Brain microvascular endothelial cell (primary cell): ENCODE data around the gene MITD1.

Source experiments
- DNase-seq: peaks from one replicate; pipeline ENCODE4 v3.0.0-alpha.2; 2020
- H3K27ac ChIP-seq: fragments of 250-450 bp; sonication (Bioruptor Pico); 2 replicates; pipeline ENCODE4 v1.5.1; 2020; ENCODE audit warnings: mild to moderate bottlenecking, moderate library complexity
- H3K27me3 ChIP-seq: fragments of 250-450 bp; sonication (Bioruptor Pico); replicated peaks from 2 replicates; pipeline ENCODE4 v1.5.1; 2020; ENCODE audit warnings: mild to moderate bottlenecking
- H3K36me3 ChIP-seq: fragments of 250-450 bp; sonication (Bioruptor Pico); replicated peaks from 2 replicates; pipeline ENCODE4 v1.5.1; 2020; ENCODE audit warnings: mild to moderate bottlenecking
- H3K4me3 ChIP-seq: 2 replicates; pipeline ENCODE4 v1.5.1; 2011; ENCODE audit warnings: low read depth, mild to moderate bottlenecking, control low read depth, low read length, moderate library complexity
- CTCF ChIP-seq: IDR thresholded peaks from 2 replicates; pipeline ENCODE4 v1.5.1; 2011; ENCODE audit warnings: low read depth, mild to moderate bottlenecking, moderate library complexity, low read length, control low read depth, inconsistent platforms; ENCODE audit errors: missing control alignments
- in situ Hi-C: cut with HindIII; loops from 2 replicates; pipeline ENCODE4 v1.10.0; 2017; ENCODE audit warnings: low sequenced_read_pairs, low pct_ligation_motif_present

The MITD1 gene

GRCh38 chr2:99152199-99152895, 28.5 kb downstream of the MITD1 start:
- Histone ChIP-seq H3K36me3 (no peaks in the 10 kb centered on the region), H3K4me3 (no peak overlapping the region), H3K27ac (no peak overlapping the region), H3K27me3 (no peaks in the 10 kb centered on the region)
- TF ChIP-seq CTCF, result no peak
- in situ Hi-C loops, result no loop called here
- DNase-seq, result no peak

- no peaks in the 10 kb centered on the region for H3K27me3 ChIP-seq
- H3K36me3 ChIP-seq, result no peaks in the 10 kb centered on the region
- no peak overlapping the region for H3K4me3 ChIP-seq
- no peak overlapping the region for H3K27ac ChIP-seq
- in situ Hi-C loops, result no loop called here
- DNase-seq, result no peak
- TF ChIP-seq CTCF, result no peak
Observed at GRCh38 chr2:99150706-99151105, 30.2 kb downstream of the MITD1 start.

GRCh38 chr2:99141110-99142108, 39.4 kb downstream of the MITD1 start, which contains the start of gene C2orf15:
Gene C2orf15, plus strand, starts transcription at chr2:99141707. Its CDS starts 8,852 bp downstream, at chr2:99150559.
- TF ChIP-seq CTCF, result no peak

GRCh38 chr2:99140860-99141109, 40.1 kb downstream of the MITD1 start:
- H3K27ac ChIP-seq, result no peak overlapping the region
- no peaks in the 10 kb centered on the region for H3K27me3 ChIP-seq
- no peaks in the 10 kb centered on the region for H3K36me3 ChIP-seq
- no peak for DNase-seq
- H3K4me3 ChIP-seq, result peak overlapping the region; percentile 83
- in situ Hi-C loops, result no loop called here
- no peak for TF ChIP-seq CTCF

More at GRCh38 chr2:99141110-99142108, 39.4 kb downstream of the MITD1 start, which contains the start of gene C2orf15:
- in situ Hi-C loops, result no loop called here
- no peak within 1 kb of the TSS for H3K27ac ChIP-seq
- peak within 1 kb of the TSS; percentile 83 for H3K4me3 ChIP-seq
- H3K27me3 ChIP-seq, result no peaks in the 10 kb centered on the region
- peak; percentile 74 for DNase-seq
- H3K36me3 ChIP-seq, result no peaks in the 10 kb centered on the region

- Histone ChIP-seq H3K27me3 (no peaks in the 10 kb centered on the region), H3K4me3 (peak overlapping the region; percentile 83), H3K36me3 (no peaks in the 10 kb centered on the region), H3K27ac (no peak overlapping the region)
- no peak for TF ChIP-seq CTCF
- DNase-seq, result no peak
- in situ Hi-C loops, result no loop called here
Observed at GRCh38 chr2:99140056-99140859, 40.6 kb downstream of the MITD1 start.
